GM21390 (cell line): ENCODE data around the gene POLR1C.
"Not testable (repeated sequence)": the region's sequence is repeated elsewhere in the genome, so short reads cannot be mapped to it uniquely, and the experiment has no call there.

Experiments
- ATAC-seq: cut with Tn5 transposase; IDR thresholded peaks from one replicate; pipeline ENCODE4 v1.9.1; 2021; ENCODE audit not compliant: unreplicated experiment

Gene POLR1C

GRCh38 chr6:43492673-43493072 is 24.2 kb upstream of the POLR1C start:
- no peak for ATAC-seq

DNA sequence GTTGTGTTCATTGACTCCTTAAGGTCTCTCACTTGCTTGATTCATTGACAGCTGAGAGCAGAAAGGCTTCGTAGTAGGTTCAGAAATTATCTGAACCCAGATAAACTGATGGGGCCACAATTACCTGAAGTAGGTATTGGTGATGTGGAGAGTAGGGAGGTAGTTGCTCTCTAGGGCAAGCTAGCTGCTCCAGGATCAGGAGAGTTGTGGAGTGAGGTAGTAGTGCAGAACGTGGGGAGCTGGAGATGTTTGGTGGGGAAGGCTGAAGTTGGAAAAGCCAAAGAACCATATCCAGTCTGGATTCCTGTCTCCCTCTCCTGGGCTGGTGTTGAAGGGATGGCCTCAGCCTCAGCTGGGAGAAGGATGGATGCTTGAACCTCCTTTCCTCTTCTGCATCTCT is 23.7 kb upstream of the POLR1C start:
- no peak for ATAC-seq

DNA sequence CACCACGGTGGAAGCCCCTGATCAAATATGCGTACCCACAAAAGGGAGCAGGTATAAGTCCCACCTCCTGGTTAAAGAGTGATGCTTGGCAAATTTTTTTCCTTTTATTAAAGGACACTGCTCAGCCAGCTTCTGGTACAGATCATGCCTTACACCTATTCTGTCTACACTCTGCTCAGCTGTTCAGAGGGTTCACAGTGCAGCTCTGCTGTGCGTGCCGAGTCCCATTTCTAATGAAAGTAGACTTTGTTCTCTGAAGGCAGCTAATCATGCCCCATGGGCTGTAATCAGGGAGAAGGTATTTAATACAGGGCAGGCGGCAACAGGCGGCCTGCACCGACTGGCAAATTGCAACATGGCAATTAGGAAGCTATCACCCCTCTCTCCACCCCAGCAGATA is 23.1 kb upstream of the POLR1C start:
- no peak for ATAC-seq

DNA sequence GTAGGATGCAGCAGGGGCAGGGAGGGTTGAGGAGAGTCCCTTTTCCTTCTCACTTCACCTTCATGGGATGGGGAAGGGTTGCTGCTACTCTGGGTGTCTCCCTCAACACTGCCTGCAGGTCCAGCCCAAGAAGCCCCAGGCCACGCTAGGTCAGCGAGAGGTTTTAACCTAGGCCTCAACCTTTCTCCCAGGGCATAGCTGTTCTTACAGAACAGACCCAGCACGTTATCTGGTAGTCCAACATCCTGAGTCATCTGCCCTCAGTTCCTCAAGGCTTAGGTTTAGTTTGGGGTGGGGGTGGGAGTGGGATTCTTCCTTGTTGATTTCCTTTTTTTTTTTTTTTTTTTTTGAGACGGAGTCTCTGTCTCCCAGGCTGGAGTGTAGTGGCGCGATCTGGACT is 22.6 kb upstream of the POLR1C start:
- ATAC-seq, result no peak

GRCh38 chr6:43494766-43495165 is 22.1 kb upstream of the POLR1C start:
- ATAC-seq, result no peak

DNA sequence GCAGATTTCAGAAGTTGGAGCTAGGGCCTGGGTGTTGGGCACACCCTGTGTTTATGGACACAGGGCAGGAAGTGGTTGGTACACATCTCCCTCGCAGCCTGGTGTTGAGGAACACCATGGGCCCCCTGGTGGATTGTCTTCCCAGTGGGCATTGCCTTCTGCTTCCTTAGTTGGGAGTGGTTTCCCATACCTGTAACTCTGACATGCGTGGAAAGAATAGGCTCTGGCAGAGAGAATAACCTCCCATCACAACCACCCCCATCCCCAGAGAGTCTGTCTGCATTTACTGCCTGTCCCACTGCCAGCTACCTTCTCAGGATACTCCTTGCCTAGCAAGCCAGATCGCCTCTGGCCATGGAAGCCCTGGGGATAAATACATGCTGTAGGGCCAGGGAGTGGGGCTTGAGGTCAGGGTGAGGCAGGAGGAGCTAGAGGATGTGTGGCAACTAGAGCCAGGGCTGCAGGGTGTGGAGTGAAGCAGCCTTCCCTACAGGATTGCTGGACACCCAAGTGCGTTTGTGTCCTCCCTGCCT is 21.4 kb upstream of the POLR1C start:
- ATAC-seq, result no peak

DNA sequence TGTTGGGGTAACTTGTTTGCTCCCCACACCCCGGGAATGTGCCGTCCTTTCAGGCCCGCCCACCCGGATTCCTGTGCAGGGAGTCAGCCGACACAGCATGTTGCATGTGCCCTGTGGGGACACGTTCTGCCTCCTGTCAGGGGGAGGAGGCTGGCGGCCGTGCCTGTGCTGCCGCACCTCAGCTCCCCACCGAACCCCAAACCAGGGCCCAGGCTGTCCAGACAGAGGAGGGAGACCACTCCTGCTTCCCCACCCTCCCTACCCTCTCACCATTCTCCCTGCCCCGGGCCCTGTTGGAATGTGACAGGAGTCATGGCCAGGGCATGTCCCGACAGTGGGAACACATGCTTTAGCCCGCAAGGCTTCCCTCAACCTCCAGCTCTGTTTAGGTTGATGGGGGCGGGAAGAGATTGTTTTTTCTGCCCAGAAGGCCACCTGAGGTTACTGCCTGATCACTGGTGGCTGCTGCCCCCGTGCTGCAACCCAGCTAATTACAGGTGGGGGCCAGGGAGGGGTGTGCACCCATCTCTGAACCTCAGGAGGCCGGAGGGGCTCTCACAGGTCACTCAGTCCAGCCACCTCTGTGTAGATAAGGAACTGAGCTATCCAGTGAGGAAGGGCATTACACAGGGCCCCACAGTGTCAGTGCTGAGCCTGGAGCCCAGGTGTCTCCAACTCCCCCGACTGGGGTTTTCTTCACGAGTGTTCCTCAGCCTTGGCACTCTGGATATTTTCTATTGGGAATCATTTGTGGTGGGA is 20.3 kb upstream of the POLR1C start:
- ATAC-seq, result no peak

GRCh38 chr6:43497129-43497396 is 19.8 kb upstream of the POLR1C start:
- no peak for ATAC-seq

DNA sequence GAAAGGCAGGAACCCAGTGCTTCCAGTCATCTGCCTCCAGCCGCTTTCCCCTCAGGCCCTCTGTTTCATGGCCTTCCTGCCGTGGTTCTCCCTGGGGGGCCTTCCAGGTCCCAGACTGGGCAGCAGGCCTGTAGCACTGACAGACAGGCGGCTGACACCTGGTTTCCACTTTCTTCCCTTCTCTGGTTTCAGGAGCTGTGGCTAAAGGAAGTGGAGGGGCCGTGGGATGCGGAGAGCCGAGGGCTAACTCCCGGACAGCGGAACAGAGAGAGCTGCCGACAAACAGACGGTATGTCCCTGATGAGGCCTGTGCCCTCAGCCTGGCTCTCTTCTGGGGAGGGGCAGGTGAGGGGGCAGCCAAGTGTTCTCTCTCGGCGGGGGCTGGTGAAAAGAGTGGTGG is 19.2 kb upstream of the POLR1C start:
- ATAC-seq, result no peak

DNA sequence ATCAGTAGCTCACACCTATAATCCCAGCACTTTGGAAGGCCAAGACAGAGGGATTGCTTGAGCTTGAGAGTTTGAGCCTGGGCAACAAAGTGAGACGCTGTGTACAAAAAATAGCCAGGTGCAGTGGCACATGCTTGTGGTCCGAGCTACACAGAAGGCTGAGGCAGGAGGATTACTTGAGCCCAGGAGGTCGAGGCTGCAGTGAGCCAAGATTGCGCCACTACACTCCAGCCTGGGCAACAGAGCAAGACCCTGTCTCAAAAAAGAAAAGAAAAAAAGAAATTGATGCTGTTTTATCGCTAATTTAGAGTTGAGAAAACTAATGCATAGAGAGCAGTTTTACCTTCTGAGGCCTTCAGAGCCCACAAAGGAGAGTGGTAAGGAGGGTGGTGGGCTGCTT is 18.6 kb upstream of the POLR1C start:
- not testable (repeated sequence) for ATAC-seq

- no peak for ATAC-seq
Observed at GRCh38 chr6:43499028-43499815, 17.7 kb upstream of the POLR1C start.

DNA sequence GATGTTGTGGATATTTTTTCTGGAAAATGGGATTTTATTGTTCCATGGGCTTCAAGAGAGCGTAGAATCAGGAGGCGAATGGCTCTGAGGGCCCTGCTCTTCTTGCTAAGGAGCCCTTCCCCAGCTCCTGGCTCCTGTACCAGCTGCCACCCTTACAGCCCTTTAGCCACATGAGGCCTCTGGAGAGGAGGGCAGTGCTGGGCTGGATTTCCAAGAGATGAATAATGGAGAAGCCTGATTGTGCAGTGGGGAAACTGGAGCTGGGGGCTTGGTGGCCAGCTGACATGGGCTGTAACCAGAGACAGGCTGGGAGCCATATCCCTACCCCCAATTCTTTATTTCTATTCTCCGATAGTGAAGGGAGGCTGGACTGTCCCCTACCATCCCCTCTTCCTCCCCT is 16.0 kb upstream of the POLR1C start:
- ATAC-seq, result no peak

GRCh38 chr6:43502666-43503065 is 14.2 kb upstream of the POLR1C start:
- ATAC-seq, result no peak

GRCh38 chr6:43503443-43503842 is 13.4 kb upstream of the POLR1C start:
- no peak for ATAC-seq

DNA sequence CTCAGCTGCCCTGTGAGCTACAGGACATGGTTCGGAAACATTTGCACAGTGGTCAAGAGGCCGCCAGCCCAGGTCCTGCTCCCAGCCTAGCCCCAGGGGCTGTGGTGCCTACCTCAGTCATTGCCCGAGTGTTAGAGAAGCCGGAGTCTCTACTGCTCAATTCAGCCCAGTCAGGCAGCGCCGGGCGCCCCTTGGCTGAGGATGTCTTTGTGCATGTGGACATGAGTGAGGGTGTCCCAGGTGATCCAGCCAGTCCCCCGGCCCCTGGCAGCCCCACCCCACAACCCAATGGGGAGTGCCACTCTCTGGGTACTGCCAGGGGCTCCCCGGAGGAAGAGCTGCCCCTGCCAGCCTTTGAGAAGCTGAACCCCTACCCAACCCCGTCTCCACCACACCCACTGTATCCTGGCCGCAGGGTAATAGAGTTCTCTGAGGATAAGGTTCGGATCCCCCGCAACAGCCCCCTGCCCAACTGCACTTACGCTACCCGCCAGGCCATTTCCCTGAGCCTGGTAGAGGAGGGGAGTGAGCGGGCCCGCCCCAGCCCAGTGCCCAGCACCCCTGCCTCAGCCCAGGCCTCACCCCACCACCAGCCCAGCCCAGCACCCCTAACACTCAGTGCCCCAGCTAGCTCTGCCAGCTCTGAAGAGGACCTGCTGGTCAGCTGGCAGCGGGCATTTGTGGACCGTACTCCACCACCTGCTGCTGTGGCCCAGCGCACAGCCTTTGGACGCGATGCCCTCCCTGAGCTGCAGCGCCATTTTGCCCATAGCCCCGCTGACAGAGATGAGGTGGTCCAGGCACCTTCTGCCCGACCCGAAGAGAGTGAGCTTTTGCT is 11.9 kb upstream of the POLR1C start:
- no peak for ATAC-seq

DNA sequence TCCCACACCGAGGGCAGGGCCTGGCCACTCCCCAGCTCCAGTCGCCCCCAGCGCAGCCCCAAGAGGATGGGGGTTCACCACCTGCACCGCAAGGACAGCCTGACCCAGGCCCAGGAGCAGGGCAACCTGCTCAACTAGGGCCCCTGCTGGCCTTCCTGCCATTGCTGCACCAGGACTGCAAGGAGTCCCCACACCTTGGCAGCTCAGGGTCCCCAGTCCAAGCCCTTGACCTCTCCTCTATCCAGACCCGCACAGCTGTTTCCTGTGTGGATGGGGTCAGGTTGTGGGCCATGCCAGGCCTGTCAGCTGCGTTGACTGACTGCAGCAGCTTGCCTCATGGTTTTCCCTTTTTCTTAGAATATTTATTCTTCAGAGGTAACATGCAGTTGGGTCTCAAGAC is 11.2 kb upstream of the POLR1C start:
- ATAC-seq, result no peak

DNA sequence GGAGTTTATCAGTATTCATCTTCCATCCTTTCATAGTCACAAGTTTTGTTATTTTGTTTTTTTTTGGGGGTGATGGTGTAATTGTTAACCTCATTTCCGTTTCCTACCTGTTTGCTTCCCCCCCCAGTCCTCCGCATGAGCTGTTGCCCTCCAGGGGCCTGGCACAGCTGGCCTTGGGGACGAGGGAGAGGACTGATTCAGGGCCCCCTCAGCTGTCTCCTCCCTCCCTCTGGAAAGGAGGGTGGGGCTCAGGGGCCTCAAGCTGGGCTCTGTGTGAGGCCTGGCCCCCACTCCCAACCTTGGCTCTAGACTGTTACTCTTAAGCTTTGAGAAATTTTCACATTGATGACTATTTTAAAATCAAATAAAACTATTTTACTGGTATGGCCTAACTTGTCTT is 10.7 kb upstream of the POLR1C start:
- no peak for ATAC-seq

GRCh38 chr6:43506667-43507471 is 10.0 kb upstream of the POLR1C start:
- peak; percentile 56 for ATAC-seq

GRCh38 chr6:43508481-43509141 is 8.3 kb upstream of the POLR1C start:
- ATAC-seq, result no peak
